Fibroblast of skin of back (primary cell): Measurements from ENCODE around the gene MDN1.
"Not testable (repeated sequence)": the region's sequence is repeated elsewhere in the genome, so short reads cannot be mapped to it uniquely, and the experiment has no call there.

Experiments used
- DNase-seq: peaks from one replicate; pipeline ENCODE4 v3.0.0-alpha.2; 2013

The MDN1 gene

GRCh38 chr6:89758830-89759229 is 60.8 kb downstream of the MDN1 start:
- no peak for DNase-seq

GRCh38 chr6:89750338-89750737 is 69.3 kb downstream of the MDN1 start:
- DNase-seq = no peak

- DNase-seq = no peak
Observed at GRCh38 chr6:89749918-89750317, 69.7 kb downstream of the MDN1 start.

GRCh38 chr6:89745716-89746115 is 73.9 kb downstream of the MDN1 start:
- DNase-seq = no peak

GRCh38 chr6:89745096-89745495 is 74.5 kb downstream of the MDN1 start:
- no peak for DNase-seq

- no peak for DNase-seq
Observed at GRCh38 chr6:89736893-89737292, 82.7 kb downstream of the MDN1 start.

- peak; percentile 14 for DNase-seq
Observed at GRCh38 chr6:89734526-89734925, 85.1 kb downstream of the MDN1 start.

GRCh38 chr6:89731924-89732567 is 87.5 kb downstream of the MDN1 start:
- DNase-seq = no peak

GRCh38 chr6:89731262-89731661 is 88.3 kb downstream of the MDN1 start:
- DNase-seq = not testable (repeated sequence)

- no peak for DNase-seq
Observed at GRCh38 chr6:89729818-89730217, 89.8 kb downstream of the MDN1 start.

- no peak for DNase-seq
Observed at GRCh38 chr6:89727501-89727900, 92.1 kb downstream of the MDN1 start.

GRCh38 chr6:89724981-89725380 is 94.6 kb downstream of the MDN1 start:
- DNase-seq = no peak

GRCh38 chr6:89723046-89723445 is 96.5 kb downstream of the MDN1 start:
- no peak for DNase-seq

- no peak for DNase-seq
Observed at GRCh38 chr6:89716532-89716931, 103.1 kb downstream of the MDN1 start.

- DNase-seq = no peak
Observed at GRCh38 chr6:89711801-89712200, 107.8 kb downstream of the MDN1 start.

- no peak for DNase-seq
Observed at GRCh38 chr6:89708316-89708715, 111.3 kb downstream of the MDN1 start.

GRCh38 chr6:89707766-89708165 is 111.8 kb downstream of the MDN1 start:
- DNase-seq = no peak

- no peak for DNase-seq
Observed at GRCh38 chr6:89706121-89706520, 113.5 kb downstream of the MDN1 start.

- no peak for DNase-seq
Observed at GRCh38 chr6:89703292-89703691, 116.3 kb downstream of the MDN1 start.

GRCh38 chr6:89702349-89702748 is 117.2 kb downstream of the MDN1 start:
- DNase-seq = no peak

GRCh38 chr6:89695667-89696066 is 123.9 kb downstream of the MDN1 start:
- DNase-seq = no peak

GRCh38 chr6:89694428-89694827 is 125.2 kb downstream of the MDN1 start:
- DNase-seq = no peak

GRCh38 chr6:89693207-89693606 is 126.4 kb downstream of the MDN1 start:
- no peak for DNase-seq

GRCh38 chr6:89692256-89692655 is 127.3 kb downstream of the MDN1 start:
- DNase-seq = no peak

GRCh38 chr6:89690944-89691324 is 128.7 kb downstream of the MDN1 start:
- DNase-seq = no peak
